H1 (cell line): ENCODE results near the gene VPS51. TPM values are rescaled to one million over a fixed set of nuclear protein-coding genes. Genes with fewer than 3 reads are reported as not detected.

Source experiments
- ASH2L ChIP-seq: fragments of 200-600, 300-600 bp; sonication (generic); IDR thresholded peaks from one replicate; pipeline ENCODE4 v1.7.1; 2017; ENCODE audit warnings: low read length
- CEBPB ChIP-seq: IDR thresholded peaks from 2 replicates; pipeline ENCODE4 v1.6.1; 2012; ENCODE audit warnings: low read depth, low read length
- CREB1 ChIP-seq: IDR thresholded peaks from 2 replicates; pipeline ENCODE4 v1.6.1; 2012; ENCODE audit warnings: inconsistent platforms
- CTBP2 ChIP-seq: IDR thresholded peaks from 2 replicates; pipeline ENCODE4 v1.7.0; 2011; ENCODE audit warnings: borderline replicate concordance, mild to moderate bottlenecking, moderate library complexity, mixed read lengths, low read length; ENCODE audit not compliant: insufficient read depth, insufficient read length
- HDAC6 ChIP-seq: IDR thresholded peaks from one replicate; pipeline ENCODE4 v1.7.1; 2012; ENCODE audit warnings: low read depth, mild to moderate bottlenecking, inconsistent platforms, low read length, moderate library complexity
- POLR2AphosphoS5 ChIP-seq: IDR thresholded peaks from 2 replicates; pipeline ENCODE4 v1.6.1; 2011; ENCODE audit warnings: low read depth, low read length
- POU5F1 ChIP-seq: IDR thresholded peaks from 2 replicates; pipeline ENCODE4 v1.6.1; 2011; ENCODE audit warnings: low read depth, mild to moderate bottlenecking, low read length, moderate library complexity
- SAP30 ChIP-seq: fragments of 300-600 bp; sonication (generic); IDR thresholded peaks from 2 replicates; pipeline ENCODE4 v1.7.1; 2012; ENCODE audit warnings: low read length, moderate library complexity, mild to moderate bottlenecking, inconsistent platforms; ENCODE audit not compliant: insufficient read depth, insufficient replicate concordance
- SP1 ChIP-seq: IDR thresholded peaks from 2 replicates; pipeline ENCODE4 v1.6.1; 2011; ENCODE audit warnings: low read depth, low read length
- polyA plus RNA-seq, 7 experiments: library from polyadenylated mRNA; depleted of rRNA in 3 of 7; stranded (reverse) in 5 of 7; unstranded in 2 of 7; fragments of >200 nt in 5 of 7; fragments of 200-250 nt in 2 of 7; gene quantifications; 1 replicate in 5 of 7; 2 replicates in 1 of 7; 4 replicates in 1 of 7; pipeline versions ENCODE4 v1.2.1 to v1.2.3, GENCODE V29; 2011 to 2013; ENCODE audit warnings: missing spikeins in 2 of 7, mixed read lengths in 2 of 7
- total RNA-seq: library from RNA; stranded (reverse); fragmentation: NEBNext Ultra II Directional; extraction: Animal tissue kit (Norgen Biotek cat#: 25700); gene quantifications from 2 replicates; pipeline ENCODE4 v1.2.1, GENCODE V29; 2021
- TF ChIP-seq, protein P1 (sequence below): fragments of 300-600 bp; sonication (generic); IDR thresholded peaks from 2 replicates; pipeline ENCODE4 v1.7.1; 2012; ENCODE audit warnings: low read length, moderate library complexity, mild to moderate bottlenecking, inconsistent platforms; ENCODE audit not compliant: insufficient replicate concordance

VPS51 gene
- total and polyA plus RNA-seq, 2 of the 8 experiments (the other 6 are each of a cell fraction or from before 2014, with no cell fraction given), result 97.4 to 142 TPM

DNA sequence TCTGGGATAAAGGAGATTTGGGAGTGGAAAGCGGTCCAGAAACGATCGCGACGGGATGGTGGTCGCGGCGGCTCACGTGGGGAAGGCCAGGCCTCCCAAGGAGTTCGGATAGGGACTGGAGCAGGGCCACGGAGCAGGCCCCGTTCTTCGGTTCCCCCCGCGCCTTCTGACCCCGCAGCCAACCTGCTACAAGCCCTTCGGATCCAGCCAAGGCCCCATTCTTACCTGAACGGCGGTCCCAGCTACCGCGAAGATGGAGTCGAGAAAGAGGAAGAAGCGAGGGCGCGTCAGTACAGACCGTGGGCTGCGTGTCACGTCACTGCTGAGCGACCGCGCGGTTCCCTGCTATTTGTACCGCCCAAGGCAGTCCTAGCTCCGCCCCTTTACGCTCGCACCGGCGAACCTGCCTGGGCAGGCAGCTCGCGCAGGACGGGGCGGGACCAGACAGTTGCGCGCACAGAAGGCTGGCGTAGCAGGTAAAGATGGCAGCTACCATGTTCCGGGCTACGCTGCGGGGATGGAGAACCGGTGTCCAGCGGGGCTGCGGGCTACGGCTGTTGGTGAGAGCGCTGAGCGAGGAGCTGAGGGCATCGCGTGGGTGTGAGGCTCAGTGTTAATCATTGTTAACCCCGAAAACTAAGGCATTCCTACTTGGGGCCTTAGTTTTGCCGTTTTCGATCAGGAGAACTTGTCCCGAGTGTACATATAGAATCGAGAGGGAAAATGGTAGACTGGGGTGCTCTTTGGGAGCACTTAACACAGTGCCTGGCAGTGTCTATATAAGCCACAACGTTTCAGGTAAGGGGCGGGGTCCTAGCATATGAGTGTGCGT lies 26.1 kb downstream of the VPS51 start, which contains the start of the genes FAU and MRPL49 (continued):
- TF ChIP-seq SP1, result peak; percentile 88
- TF ChIP-seq CEBPB, result no peak
- no peak for TF ChIP-seq POU5F1
- peak; percentile 97 for TF ChIP-seq POLR2AphosphoS5
- TF ChIP-seq, protein P1, sequence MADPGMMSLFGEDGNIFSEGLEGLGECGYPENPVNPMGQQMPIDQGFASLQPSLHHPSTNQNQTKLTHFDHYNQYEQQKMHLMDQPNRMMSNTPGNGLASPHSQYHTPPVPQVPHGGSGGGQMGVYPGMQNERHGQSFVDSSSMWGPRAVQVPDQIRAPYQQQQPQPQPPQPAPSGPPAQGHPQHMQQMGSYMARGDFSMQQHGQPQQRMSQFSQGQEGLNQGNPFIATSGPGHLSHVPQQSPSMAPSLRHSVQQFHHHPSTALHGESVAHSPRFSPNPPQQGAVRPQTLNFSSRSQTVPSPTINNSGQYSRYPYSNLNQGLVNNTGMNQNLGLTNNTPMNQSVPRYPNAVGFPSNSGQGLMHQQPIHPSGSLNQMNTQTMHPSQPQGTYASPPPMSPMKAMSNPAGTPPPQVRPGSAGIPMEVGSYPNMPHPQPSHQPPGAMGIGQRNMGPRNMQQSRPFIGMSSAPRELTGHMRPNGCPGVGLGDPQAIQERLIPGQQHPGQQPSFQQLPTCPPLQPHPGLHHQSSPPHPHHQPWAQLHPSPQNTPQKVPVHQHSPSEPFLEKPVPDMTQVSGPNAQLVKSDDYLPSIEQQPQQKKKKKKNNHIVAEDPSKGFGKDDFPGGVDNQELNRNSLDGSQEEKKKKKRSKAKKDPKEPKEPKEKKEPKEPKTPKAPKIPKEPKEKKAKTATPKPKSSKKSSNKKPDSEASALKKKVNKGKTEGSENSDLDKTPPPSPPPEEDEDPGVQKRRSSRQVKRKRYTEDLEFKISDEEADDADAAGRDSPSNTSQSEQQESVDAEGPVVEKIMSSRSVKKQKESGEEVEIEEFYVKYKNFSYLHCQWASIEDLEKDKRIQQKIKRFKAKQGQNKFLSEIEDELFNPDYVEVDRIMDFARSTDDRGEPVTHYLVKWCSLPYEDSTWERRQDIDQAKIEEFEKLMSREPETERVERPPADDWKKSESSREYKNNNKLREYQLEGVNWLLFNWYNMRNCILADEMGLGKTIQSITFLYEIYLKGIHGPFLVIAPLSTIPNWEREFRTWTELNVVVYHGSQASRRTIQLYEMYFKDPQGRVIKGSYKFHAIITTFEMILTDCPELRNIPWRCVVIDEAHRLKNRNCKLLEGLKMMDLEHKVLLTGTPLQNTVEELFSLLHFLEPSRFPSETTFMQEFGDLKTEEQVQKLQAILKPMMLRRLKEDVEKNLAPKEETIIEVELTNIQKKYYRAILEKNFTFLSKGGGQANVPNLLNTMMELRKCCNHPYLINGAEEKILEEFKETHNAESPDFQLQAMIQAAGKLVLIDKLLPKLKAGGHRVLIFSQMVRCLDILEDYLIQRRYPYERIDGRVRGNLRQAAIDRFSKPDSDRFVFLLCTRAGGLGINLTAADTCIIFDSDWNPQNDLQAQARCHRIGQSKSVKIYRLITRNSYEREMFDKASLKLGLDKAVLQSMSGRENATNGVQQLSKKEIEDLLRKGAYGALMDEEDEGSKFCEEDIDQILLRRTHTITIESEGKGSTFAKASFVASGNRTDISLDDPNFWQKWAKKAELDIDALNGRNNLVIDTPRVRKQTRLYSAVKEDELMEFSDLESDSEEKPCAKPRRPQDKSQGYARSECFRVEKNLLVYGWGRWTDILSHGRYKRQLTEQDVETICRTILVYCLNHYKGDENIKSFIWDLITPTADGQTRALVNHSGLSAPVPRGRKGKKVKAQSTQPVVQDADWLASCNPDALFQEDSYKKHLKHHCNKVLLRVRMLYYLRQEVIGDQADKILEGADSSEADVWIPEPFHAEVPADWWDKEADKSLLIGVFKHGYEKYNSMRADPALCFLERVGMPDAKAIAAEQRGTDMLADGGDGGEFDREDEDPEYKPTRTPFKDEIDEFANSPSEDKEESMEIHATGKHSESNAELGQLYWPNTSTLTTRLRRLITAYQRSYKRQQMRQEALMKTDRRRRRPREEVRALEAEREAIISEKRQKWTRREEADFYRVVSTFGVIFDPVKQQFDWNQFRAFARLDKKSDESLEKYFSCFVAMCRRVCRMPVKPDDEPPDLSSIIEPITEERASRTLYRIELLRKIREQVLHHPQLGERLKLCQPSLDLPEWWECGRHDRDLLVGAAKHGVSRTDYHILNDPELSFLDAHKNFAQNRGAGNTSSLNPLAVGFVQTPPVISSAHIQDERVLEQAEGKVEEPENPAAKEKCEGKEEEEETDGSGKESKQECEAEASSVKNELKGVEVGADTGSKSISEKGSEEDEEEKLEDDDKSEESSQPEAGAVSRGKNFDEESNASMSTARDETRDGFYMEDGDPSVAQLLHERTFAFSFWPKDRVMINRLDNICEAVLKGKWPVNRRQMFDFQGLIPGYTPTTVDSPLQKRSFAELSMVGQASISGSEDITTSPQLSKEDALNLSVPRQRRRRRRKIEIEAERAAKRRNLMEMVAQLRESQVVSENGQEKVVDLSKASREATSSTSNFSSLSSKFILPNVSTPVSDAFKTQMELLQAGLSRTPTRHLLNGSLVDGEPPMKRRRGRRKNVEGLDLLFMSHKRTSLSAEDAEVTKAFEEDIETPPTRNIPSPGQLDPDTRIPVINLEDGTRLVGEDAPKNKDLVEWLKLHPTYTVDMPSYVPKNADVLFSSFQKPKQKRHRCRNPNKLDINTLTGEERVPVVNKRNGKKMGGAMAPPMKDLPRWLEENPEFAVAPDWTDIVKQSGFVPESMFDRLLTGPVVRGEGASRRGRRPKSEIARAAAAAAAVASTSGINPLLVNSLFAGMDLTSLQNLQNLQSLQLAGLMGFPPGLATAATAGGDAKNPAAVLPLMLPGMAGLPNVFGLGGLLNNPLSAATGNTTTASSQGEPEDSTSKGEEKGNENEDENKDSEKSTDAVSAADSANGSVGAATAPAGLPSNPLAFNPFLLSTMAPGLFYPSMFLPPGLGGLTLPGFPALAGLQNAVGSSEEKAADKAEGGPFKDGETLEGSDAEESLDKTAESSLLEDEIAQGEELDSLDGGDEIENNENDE, result no peak
- peak; percentile 98 for TF ChIP-seq CREB1
- TF ChIP-seq CTBP2, result no peak
- TF ChIP-seq SAP30, result no peak
- no peak for TF ChIP-seq HDAC6
- TF ChIP-seq ASH2L, result peak; percentile 60
